ENCODE measurements around the gene GATAD2A. TPM values are rescaled to one million over a fixed set of nuclear protein-coding genes. Genes with fewer than 3 reads are reported as not detected.

The GATAD2A gene
- polyA plus RNA-seq, 1 experiment = 24.2 TPM

GRCh38 chr19:19362075-19362474, 43.4 kb upstream of the GATAD2A start:
- CTCF ChIA-PET = interaction anchor here (0.6 to 10.9 kb wide), 6 partner anchors 8 to 187 kb away, joined by 3 to 189 read pairs (median 8); no protein-coding TSS in a partner anchor
- TF ChIP-seq, protein P1, sequence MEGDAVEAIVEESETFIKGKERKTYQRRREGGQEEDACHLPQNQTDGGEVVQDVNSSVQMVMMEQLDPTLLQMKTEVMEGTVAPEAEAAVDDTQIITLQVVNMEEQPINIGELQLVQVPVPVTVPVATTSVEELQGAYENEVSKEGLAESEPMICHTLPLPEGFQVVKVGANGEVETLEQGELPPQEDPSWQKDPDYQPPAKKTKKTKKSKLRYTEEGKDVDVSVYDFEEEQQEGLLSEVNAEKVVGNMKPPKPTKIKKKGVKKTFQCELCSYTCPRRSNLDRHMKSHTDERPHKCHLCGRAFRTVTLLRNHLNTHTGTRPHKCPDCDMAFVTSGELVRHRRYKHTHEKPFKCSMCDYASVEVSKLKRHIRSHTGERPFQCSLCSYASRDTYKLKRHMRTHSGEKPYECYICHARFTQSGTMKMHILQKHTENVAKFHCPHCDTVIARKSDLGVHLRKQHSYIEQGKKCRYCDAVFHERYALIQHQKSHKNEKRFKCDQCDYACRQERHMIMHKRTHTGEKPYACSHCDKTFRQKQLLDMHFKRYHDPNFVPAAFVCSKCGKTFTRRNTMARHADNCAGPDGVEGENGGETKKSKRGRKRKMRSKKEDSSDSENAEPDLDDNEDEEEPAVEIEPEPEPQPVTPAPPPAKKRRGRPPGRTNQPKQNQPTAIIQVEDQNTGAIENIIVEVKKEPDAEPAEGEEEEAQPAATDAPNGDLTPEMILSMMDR (IDR thresholded peaks at IDR 0.05; ENCODE audit: insufficient read depth, low read depth, low read length) = no peak
- no peak for DNase-seq (ENCODE audit: low read depth)
- POLR2A ChIA-PET = no interaction called here
- Histone ChIP-seq H3K36me3 (ENCODE audit: control insufficient read depth, insufficient read depth, low read length) (peaks cover 6% of the 10 kb centered on the region), H3K27me3 (ENCODE audit: control insufficient read depth, insufficient read depth, low read length) (no peaks in the 10 kb centered on the region), H3K4me3 (ENCODE audit: low read depth, low read length) (no peak overlapping the region)

GRCh38 chr19:19366434-19367396, 38.8 kb upstream of the GATAD2A start:
- DNase-seq (ENCODE audit: low read depth) = no peak
- no peaks in the 10 kb centered on the region for H3K27me3 ChIP-seq (ENCODE audit: control insufficient read depth, insufficient read depth, low read length)
- POLR2A ChIA-PET = no interaction called here
- H3K4me3 ChIP-seq (ENCODE audit: low read depth, low read length) = no peak overlapping the region
- CTCF ChIA-PET = interaction anchor here (0.6 to 10.9 kb wide), 11 partner anchors 8 to 285 kb away, joined by 3 to 189 read pairs (median 4); partner anchors contain the start of gene GATAD2A
- TF ChIP-seq, protein P1 (IDR thresholded peaks at IDR 0.05; ENCODE audit: insufficient read depth, low read depth, low read length) = peak; percentile 97
- peaks cover 1% of the 10 kb centered on the region; the same call in 1 of the 2 replicates for H3K36me3 ChIP-seq (ENCODE audit: control insufficient read depth, insufficient read depth, low read length)

DNA sequence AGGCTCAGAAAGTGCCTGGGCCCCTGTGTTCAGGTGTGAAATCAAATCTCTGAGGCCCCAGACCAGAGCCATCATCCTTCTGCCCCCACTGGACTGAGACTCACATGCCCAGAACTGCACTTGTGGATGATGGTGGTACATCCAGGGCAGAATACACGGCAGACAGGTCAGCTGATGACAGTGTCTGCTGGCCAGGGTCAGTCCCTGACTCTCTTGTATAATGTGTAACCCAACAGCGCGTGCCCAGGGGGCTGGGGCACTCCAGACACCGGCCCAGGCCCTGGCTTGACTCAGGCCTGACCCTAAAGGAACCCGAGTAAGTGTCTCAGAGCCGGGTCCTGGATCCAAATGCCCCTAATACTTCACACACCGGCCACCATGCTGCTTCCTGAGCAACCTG, 37.4 kb upstream of the GATAD2A start:
- Histone ChIP-seq H3K27me3 (ENCODE audit: control insufficient read depth, insufficient read depth, low read length) (no peaks in the 10 kb centered on the region), H3K4me3 (ENCODE audit: low read depth, low read length) (no peak overlapping the region), H3K36me3 (ENCODE audit: control insufficient read depth, insufficient read depth, low read length) (no peaks in the 10 kb centered on the region)
- ChIA-PET POLR2A (no interaction called here), CTCF (interaction anchor here (1.4 to 10.9 kb wide), 2 partner anchors 92 to 120 kb away, joined by 3 to 189 read pairs; no protein-coding TSS in a partner anchor)
- no peak for DNase-seq (ENCODE audit: low read depth)
- TF ChIP-seq, protein P1 (IDR thresholded peaks at IDR 0.05; ENCODE audit: insufficient read depth, low read depth, low read length) = no peak

DNA sequence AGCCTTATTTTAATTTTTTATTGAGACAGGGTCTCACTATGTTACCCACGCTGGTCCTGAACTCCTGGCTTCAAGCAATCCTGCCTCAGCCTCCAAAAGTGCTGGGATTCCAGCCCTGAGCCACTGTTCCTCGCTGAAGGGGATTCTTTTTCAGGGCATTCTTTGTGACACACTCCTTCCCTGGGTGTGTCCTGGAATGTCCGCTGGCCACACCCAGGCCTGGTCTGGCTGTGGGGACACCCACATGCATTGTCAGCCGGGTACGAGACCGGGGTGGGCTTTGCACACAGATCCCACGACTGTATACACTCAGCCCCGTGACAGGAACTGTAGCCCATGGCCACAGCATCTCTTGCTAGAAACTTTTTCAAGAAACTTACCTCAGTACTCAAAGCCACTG, 34.4 kb upstream of the GATAD2A start:
- ChIA-PET POLR2A (no interaction called here), CTCF (interaction anchor here (0.9 to 1.5 kb wide), 2 partner anchors 119 to 129 kb away, joined by 4 to 6 read pairs; no protein-coding TSS in a partner anchor)
- TF ChIP-seq, protein P1 (IDR thresholded peaks at IDR 0.05; ENCODE audit: insufficient read depth, low read depth, low read length) = no peak
- DNase-seq (ENCODE audit: low read depth) = no peak
- H3K4me3 ChIP-seq (ENCODE audit: low read depth, low read length) = no peak overlapping the region
- no peaks in the 10 kb centered on the region for H3K27me3 ChIP-seq (ENCODE audit: control insufficient read depth, insufficient read depth, low read length)
- no peaks in the 10 kb centered on the region for H3K36me3 ChIP-seq (ENCODE audit: control insufficient read depth, insufficient read depth, low read length)
